ENCODE results near the gene PHC2. TPM values are rescaled to one million over a fixed set of nuclear protein-coding genes. Genes with fewer than 3 reads are reported as not detected.

The PHC2 gene
- total RNA-seq, 1 donor from 2014 or later = 32.4 TPM

GRCh38 chr1:33397125-33397506 lies 33.8 kb downstream of the PHC2 start:
- intact Hi-C loops (cut with micrococcal nuclease) = no loop called here
- Mint-ChIP-seq H3K9me3 (no peaks in the 10 kb centered on the region), H3K27me3 (peaks cover 27% of the 10 kb centered on the region), H3K36me3 (ENCODE audit: low read depth) (no peaks in the 10 kb centered on the region), H3K27ac (no peak overlapping the region), H3K4me1 (peaks cover 6% of the 10 kb centered on the region), H3K4me3 (no peak overlapping the region)
- DNase-seq = no peak

DNA sequence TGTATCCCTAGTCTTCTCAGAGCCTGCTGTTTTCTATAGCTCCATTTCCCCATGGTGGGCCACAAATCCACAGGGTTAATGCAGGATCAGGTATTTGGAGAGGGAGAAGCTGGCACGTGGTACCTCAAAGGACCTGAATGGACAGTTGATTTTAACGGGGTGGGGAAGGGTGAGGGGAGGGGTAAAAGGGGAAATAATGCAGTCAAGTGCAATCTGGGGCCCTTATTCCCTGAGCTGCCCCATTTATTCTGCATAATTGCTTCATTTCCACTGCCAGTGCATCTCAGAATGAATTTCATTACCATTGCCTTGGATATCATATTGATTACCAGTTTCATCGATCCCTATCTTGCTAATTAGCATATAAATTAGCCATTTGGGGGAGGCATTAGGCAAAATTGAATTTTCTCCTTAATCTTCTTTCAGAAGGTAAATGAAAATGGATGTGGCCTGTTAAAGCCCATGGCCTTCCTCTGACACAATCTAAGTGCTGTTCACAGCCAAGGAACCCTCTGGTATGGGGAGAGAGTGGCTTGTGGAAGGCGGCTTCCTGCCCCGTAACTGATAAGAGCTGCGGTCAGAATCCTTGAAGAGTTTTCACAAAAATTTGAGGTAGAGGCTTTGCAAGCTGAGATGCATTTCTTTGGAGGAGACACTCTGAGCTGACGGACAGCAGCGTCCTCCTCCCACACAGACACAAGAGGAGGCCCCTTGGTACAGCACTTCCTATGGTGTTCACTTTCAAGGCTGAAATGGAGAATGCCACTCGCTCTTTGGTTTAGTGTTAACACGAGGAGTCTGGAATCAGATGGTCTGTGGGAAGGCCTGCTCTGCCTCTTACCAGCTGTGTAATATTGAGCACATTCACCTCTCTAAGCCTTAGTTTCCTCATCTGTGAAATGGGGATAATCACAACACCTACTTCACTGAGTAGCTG lies 34.4 kb downstream of the PHC2 start:
- H3K36me3 Mint-ChIP-seq (ENCODE audit: low read depth) = no peaks in the 10 kb centered on the region
- H3K27me3 Mint-ChIP-seq = peaks cover 31% of the 10 kb centered on the region
- H3K27ac Mint-ChIP-seq = no peak overlapping the region
- H3K9me3 Mint-ChIP-seq = no peaks in the 10 kb centered on the region
- H3K4me3 Mint-ChIP-seq = no peak overlapping the region
- peaks cover 6% of the 10 kb centered on the region for H3K4me1 Mint-ChIP-seq
- peak; percentile 59 for DNase-seq
- intact Hi-C loops (cut with micrococcal nuclease) = no loop called here

- no peak overlapping the region for H3K4me3 Mint-ChIP-seq
- H3K9me3 Mint-ChIP-seq = no peaks in the 10 kb centered on the region
- H3K27me3 Mint-ChIP-seq = peaks cover 29% of the 10 kb centered on the region
- intact Hi-C loops (cut with micrococcal nuclease) = no loop called here
- no peaks in the 10 kb centered on the region for H3K36me3 Mint-ChIP-seq (ENCODE audit: low read depth)
- no peak overlapping the region for H3K27ac Mint-ChIP-seq
- H3K4me1 Mint-ChIP-seq = peaks cover 6% of the 10 kb centered on the region
- DNase-seq = no peak
Observed at GRCh38 chr1:33394770-33395169, 36.1 kb downstream of the PHC2 start.

GRCh38 chr1:33393991-33394390 lies 36.9 kb downstream of the PHC2 start:
- peaks cover 24% of the 10 kb centered on the region for H3K27me3 Mint-ChIP-seq

GRCh38 chr1:33393524-33393923 lies 37.4 kb downstream of the PHC2 start:
- H3K9me3 Mint-ChIP-seq = no peaks in the 10 kb centered on the region
- H3K4me3 Mint-ChIP-seq = no peak overlapping the region
- H3K4me1 Mint-ChIP-seq = peaks cover 6% of the 10 kb centered on the region
- peaks cover 22% of the 10 kb centered on the region for H3K27me3 Mint-ChIP-seq
- no peak for DNase-seq
- no peaks in the 10 kb centered on the region for H3K36me3 Mint-ChIP-seq (ENCODE audit: low read depth)
- intact Hi-C loops (cut with micrococcal nuclease) = no loop called here
- H3K27ac Mint-ChIP-seq = no peak overlapping the region

More at GRCh38 chr1:33393991-33394390, 36.9 kb downstream of the PHC2 start:
- intact Hi-C loops (cut with micrococcal nuclease) = no loop called here
- Mint-ChIP-seq H3K27ac (no peak overlapping the region), H3K9me3 (no peaks in the 10 kb centered on the region), H3K4me3 (no peak overlapping the region), H3K36me3 (ENCODE audit: low read depth) (no peaks in the 10 kb centered on the region), H3K4me1 (peaks cover 6% of the 10 kb centered on the region)
- no peak for DNase-seq

- intact Hi-C loops (cut with micrococcal nuclease) = no loop called here
- Mint-ChIP-seq H3K27ac (no peak overlapping the region), H3K27me3 (peaks cover 22% of the 10 kb centered on the region), H3K9me3 (no peaks in the 10 kb centered on the region), H3K4me1 (peaks cover 6% of the 10 kb centered on the region), H3K4me3 (no peak overlapping the region), H3K36me3 (ENCODE audit: low read depth) (no peaks in the 10 kb centered on the region)
- no peak for DNase-seq
Observed at GRCh38 chr1:33392639-33393038, 38.3 kb downstream of the PHC2 start.

DNA sequence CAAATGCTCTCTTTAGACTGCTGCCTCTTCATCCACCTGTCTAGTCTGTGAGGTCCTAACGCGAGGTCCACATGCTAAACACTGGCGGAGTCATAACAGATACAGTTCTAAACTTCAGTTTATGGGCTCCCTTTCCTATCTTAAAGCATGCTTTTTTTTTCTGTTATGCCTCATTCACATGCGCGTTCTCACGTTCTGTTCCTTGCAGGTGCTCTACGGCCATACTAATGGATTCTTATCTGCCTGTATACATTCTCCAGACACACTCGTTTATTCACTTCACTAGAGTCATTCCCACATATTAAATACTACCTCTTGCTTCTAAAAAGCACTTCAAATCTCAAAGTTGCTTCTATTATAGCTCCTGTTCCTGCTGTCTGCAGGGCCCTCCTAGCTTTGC lies 38.7 kb downstream of the PHC2 start:
- no peaks in the 10 kb centered on the region for H3K9me3 Mint-ChIP-seq

DNA sequence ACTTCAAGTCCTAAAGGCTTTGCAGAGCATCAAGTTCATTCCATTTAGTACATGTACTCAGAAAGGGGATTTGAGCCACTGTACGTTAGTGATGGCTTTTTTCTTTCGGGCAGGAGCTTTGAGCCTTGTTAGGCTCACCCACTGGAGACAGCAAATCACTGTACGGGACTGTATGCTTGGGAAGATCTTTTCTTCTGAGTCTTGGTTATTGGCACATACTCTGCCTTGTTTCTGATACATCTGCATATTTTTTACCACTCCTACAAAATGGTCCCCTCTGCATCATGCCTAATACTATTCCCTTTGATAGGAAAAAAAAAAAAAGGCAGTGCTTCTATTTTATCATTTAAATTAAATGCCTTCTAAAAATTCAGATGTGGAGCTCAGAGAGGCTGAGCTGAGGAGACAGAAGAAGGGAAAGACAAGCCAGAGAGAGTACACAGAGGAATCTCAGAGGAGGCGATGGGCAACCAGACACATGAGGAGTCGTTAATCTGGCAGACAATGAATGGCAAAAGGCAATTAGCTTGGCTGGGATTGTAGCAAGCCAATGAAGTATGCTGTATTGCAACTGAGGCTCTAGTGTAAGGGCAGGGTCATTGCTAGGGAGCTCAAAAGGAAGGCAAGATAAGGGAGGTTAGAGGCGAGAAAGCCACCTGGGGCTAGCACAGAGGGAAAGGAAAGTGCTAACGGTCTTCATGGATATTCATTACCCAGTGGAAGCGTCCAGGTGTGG lies 39.4 kb downstream of the PHC2 start:
- DNase-seq = no peak
- intact Hi-C loops (cut with micrococcal nuclease) = no loop called here
- H3K4me3 Mint-ChIP-seq = no peak overlapping the region
- no peak overlapping the region for H3K27ac Mint-ChIP-seq
- H3K27me3 Mint-ChIP-seq = peaks cover 22% of the 10 kb centered on the region
- peaks cover under 1% of the 10 kb centered on the region for H3K4me1 Mint-ChIP-seq
- H3K9me3 Mint-ChIP-seq = no peaks in the 10 kb centered on the region
- no peaks in the 10 kb centered on the region for H3K36me3 Mint-ChIP-seq (ENCODE audit: low read depth)

More for the DNA sequence above, 38.7 kb downstream of the PHC2 start:
- Mint-ChIP-seq H3K36me3 (ENCODE audit: low read depth) (no peaks in the 10 kb centered on the region), H3K4me3 (no peak overlapping the region), H3K27me3 (peaks cover 22% of the 10 kb centered on the region), H3K4me1 (peaks cover 6% of the 10 kb centered on the region), H3K27ac (no peak overlapping the region)
- no peak for DNase-seq
- intact Hi-C loops (cut with micrococcal nuclease) = no loop called here

DNA sequence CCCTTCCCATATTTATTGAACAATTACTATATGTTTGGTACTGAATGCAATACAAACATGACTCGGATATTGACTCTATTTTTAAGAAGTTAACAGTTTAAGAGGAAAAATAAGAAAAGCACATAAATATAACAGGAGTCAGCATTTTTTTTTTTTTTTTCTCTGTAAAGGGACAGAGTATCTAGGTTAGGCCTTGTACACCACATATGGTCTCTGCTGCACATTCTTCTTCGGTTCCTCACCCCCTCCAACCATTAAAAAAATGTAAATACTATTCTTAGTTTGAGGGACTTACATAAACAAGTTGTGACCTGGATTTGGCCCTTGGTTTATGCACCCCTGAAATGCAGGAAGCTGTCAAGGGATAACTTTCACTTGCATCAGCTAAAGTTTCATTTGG lies 40.4 kb downstream of the PHC2 start:
- no peaks in the 10 kb centered on the region for H3K9me3 Mint-ChIP-seq
- no peaks in the 10 kb centered on the region for H3K36me3 Mint-ChIP-seq (ENCODE audit: low read depth)
- H3K27me3 Mint-ChIP-seq = peaks cover 22% of the 10 kb centered on the region
- intact Hi-C loops (cut with micrococcal nuclease) = no loop called here
- H3K4me3 Mint-ChIP-seq = no peak overlapping the region
- H3K27ac Mint-ChIP-seq = no peak overlapping the region
- no peaks in the 10 kb centered on the region for H3K4me1 Mint-ChIP-seq
- no peak for DNase-seq

DNA sequence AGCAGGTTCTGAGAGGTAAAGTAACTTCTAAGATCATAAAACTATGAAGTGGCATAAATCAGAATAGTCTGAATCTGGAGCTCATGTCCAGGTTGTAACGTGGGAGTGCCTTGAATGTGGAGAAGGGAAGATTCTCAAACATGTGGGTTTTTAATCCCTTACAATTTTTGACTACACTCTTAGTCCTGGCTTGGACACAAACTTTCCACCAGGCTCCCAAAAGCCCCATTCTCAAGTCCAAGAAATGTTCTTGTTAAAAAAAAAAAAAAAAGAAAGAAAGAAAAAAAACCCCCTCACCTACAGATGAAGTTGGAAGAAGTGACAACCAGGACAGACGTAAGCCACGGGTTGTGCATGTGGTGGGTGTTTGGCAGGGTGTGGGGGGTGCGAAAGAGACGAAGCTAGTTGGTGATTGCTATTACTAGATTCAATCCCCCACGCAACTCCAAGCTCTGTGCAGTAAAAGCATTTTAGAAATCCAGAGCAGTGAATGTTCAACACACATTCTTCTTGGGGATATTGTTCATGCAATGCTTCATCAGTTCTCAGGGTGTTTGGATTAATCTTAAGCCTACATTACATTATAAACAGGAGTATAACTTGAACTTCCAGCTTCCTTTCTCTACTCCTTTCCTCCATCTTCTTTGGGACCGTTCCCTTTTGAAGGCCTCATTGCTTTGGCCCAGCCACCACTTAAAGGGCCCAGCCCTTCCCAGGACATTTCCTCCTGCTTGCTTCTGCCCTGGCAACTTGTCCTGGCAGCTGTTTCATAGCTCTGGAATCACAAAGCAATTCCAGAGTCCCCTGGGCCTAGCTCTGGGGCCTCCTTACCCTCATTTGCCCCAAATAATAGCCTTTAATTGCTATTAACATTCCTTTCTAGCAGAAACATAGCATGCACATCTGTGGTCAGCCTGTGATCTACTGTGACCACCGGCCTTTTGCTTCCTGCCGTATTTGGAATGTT lies 41.8 kb downstream of the PHC2 start:
- no peak overlapping the region for H3K4me3 Mint-ChIP-seq
- no peak overlapping the region for H3K27ac Mint-ChIP-seq
- no peaks in the 10 kb centered on the region for H3K4me1 Mint-ChIP-seq
- no peak for DNase-seq
- H3K36me3 Mint-ChIP-seq (ENCODE audit: low read depth) = no peaks in the 10 kb centered on the region
- intact Hi-C loops (cut with micrococcal nuclease) = no loop called here
- peaks cover 24% of the 10 kb centered on the region for H3K27me3 Mint-ChIP-seq
- H3K9me3 Mint-ChIP-seq = no peaks in the 10 kb centered on the region

DNA sequence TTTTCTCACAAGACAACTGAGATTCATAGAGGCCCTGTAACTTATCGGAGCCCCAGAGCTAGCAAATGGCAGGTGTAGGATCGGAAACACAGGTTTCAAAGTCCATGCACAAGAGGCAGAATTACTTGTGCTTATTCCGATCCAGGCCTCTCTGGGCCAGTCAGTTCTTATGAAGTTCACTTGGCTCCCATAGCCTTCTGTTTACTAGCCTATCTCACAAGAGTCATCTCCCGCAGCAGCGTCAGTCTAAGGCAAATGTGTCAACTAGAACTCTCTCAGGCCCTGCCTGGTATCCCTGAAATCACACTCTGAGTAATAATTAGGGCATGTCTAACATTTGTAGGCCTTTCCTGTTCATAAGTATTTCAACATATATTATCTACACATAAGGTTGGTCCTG lies 43.3 kb downstream of the PHC2 start:
- H3K4me1 Mint-ChIP-seq = no peaks in the 10 kb centered on the region
- H3K9me3 Mint-ChIP-seq = no peaks in the 10 kb centered on the region
- peaks cover 18% of the 10 kb centered on the region for H3K27me3 Mint-ChIP-seq
- no peak overlapping the region for H3K27ac Mint-ChIP-seq
- H3K4me3 Mint-ChIP-seq = no peak overlapping the region
- no peak for DNase-seq
- intact Hi-C loops (cut with micrococcal nuclease) = no loop called here
- no peaks in the 10 kb centered on the region for H3K36me3 Mint-ChIP-seq (ENCODE audit: low read depth)

DNA sequence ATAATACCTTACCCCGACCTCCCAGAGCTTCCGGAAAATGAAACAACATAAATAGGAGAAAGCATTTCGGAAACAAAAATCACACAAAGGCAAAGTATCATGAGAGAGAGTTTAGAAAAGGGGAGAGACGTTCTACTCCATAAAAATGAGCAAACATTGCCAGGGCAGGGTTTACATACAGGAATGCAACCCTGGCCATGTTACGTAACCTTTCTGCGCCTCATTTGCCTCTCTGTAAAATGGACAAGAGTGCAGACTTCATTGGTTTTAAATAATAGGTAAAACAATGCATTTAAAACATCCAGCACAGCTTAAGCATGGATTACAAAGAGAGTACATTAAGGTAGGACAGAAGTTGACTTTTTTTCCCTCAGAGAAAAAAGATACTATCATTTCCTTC lies 45.6 kb downstream of the PHC2 start:
- no peaks in the 10 kb centered on the region for H3K36me3 Mint-ChIP-seq (ENCODE audit: low read depth)
- H3K4me1 Mint-ChIP-seq = peaks cover 7% of the 10 kb centered on the region
- no peak overlapping the region for H3K27ac Mint-ChIP-seq
- H3K9me3 Mint-ChIP-seq = no peaks in the 10 kb centered on the region
- no peak for DNase-seq
- H3K4me3 Mint-ChIP-seq = no peak overlapping the region
- intact Hi-C loops (cut with micrococcal nuclease) = no loop called here
- H3K27me3 Mint-ChIP-seq = peaks cover 18% of the 10 kb centered on the region

DNA sequence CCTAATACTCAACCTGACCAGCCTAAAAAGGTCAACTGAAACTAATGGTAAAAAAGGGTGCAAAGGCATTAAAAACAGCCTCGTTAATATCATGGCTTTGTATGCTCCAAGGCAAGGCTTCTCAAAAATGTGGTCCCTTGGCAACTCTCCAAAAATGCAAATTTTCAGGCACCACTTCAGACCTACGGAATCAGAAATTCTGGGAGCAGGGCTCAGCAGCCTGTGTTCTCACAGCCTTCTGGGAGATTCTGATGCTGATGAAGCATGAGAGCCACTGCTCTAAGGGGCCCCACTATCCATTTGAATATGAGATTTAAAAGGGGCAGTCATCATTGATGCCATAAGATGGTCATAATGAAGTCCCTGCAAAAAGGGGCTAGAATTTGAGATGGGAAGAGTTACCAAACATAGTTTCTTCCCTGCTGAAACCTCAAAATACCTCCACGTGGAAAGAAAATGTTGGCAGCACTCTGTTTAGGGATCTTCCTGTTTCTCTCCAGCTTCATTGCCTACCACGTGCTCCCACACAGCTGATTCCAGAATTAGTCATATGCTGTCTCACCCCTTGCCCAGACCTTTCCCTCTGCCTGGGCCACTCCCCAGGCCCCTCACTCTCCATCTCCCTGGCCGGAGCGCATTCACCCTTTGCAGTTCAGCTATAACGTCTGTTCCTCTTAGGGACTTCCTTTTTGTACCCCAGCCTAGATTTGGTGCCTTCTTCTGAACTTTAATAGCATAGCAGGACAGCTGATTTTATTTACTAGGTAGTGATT lies 46.7 kb downstream of the PHC2 start:
- H3K4me1 Mint-ChIP-seq = peaks cover 10% of the 10 kb centered on the region
- DNase-seq = no peak
- H3K27me3 Mint-ChIP-seq = peaks cover 27% of the 10 kb centered on the region
- H3K9me3 Mint-ChIP-seq = no peaks in the 10 kb centered on the region
- intact Hi-C loops (cut with micrococcal nuclease) = no loop called here
- H3K4me3 Mint-ChIP-seq = no peak overlapping the region
- H3K36me3 Mint-ChIP-seq (ENCODE audit: low read depth) = no peaks in the 10 kb centered on the region
- H3K27ac Mint-ChIP-seq = no peak overlapping the region

Measured in activated CD4-positive, alpha-beta T cell treated with anti-CD3 and anti-CD28 coated beads, Interleukin-2, amount 10 ng/mL, durations not matched to agents 24 days and 14 days (primary cell).